Spleen (tissue), 7 donors: Measurements from ENCODE around the gene RARG.

Source experiments
- CTCF ChIP-seq, 11 experiments: fragments of 200-600 bp in 7 of 11; fragments of 450-650 bp in 4 of 11; sonication (generic) in 4 of 11; IDR thresholded peaks in 8 of 11; conservative IDR thresholded peaks in 3 of 11; 1 replicate in 7 of 11; 2 replicates in 4 of 11; pipeline versions ENCODE4 v1.4.0 to v1.8.0; 2016 to 2021; ENCODE audit warnings: antibody characterized with exemption in 11 of 11, inconsistent platforms in 4 of 11, mild to moderate bottlenecking in 1 of 11
- POLR2AphosphoS5 ChIP-seq, 3 donors: sonication (generic); formaldehyde crosslinking; IDR thresholded peaks; one replicate each; pipeline ENCODE4 v1.5.1; 2017; ENCODE audit warnings: antibody characterized with exemption in 3 of 3
- donor health status: DM: no; HTN: no; CAD: no; lungs with moderate emphysema.
- donor health status: DM: no; HTN: no; CAD: no.
- donor health status: DM: no; HTN: no; CAD: no.

- TF ChIP-seq POLR2AphosphoS5 (IDR thresholded peaks at IDR 0.05) (no peak), CTCF (IDR thresholded peaks at IDR 0.05 in 8 of 11, conservative IDR thresholded peaks at IDR 0.05 in 3 of 11) (no peak)
Observed at GRCh38 chr12:53224061-53224896, 7.7 kb downstream of the RARG start.
